Keratinocyte (primary cell): Measurements from ENCODE around the gene HCFC1. TPM values are rescaled to one million over a fixed set of nuclear protein-coding genes. Genes with fewer than 3 reads are reported as not detected.

Experiments used
- DNase-seq: peaks from one replicate; pipeline ENCODE4 v3.0.0-alpha.2; 2011; ENCODE audit warnings: low read depth, missing footprints, low spot score
- FAIRE-seq: peaks from 2 replicates; lab custom pipeline; 2011; peaks lifted over from hg19 to GRCh38; lab: Jason Lieb, UNC
- H2AFZ ChIP-seq: 2 replicates; pipeline ENCODE4 v1.6.0; 2012; ENCODE audit warnings: low read length, control low read depth, inconsistent platforms; ENCODE audit not compliant: control insufficient read depth
- H3K27ac ChIP-seq: 2 replicates; pipeline ENCODE4 v1.5.1; 2011; ENCODE audit warnings: low read length; ENCODE audit not compliant: control insufficient read depth, insufficient read depth
- H3K27me3 ChIP-seq: 3 replicates; pipeline ENCODE4 v1.6.0; 2011; ENCODE audit warnings: low read length; ENCODE audit not compliant: control insufficient read depth, insufficient read depth; ENCODE audit errors: extremely low read depth
- H3K36me3 ChIP-seq, 2 experiments: 2 replicates in 1 of 2; 3 replicates in 1 of 2; pipeline ENCODE4 v1.5.1; 2011; ENCODE audit warnings: low read length in 2 of 2, mild to moderate bottlenecking in 1 of 2; ENCODE audit not compliant: control insufficient read depth in 2 of 2, insufficient read depth in 2 of 2; ENCODE audit errors: extremely low read depth in 1 of 2
- H3K4me1 ChIP-seq: 3 replicates; pipeline ENCODE4 v1.5.1; 2011; ENCODE audit warnings: low read length; ENCODE audit not compliant: control insufficient read depth, insufficient read depth; ENCODE audit errors: extremely low read depth
- H3K4me2 ChIP-seq: 3 replicates; pipeline ENCODE4 v1.6.0; 2011; ENCODE audit warnings: low read depth, low read length; ENCODE audit not compliant: control insufficient read depth, insufficient read depth; ENCODE audit errors: extremely low read depth
- H3K4me3 ChIP-seq, 3 experiments: fragments of 200-600 bp in 1 of 3; sonication (generic) in 1 of 3; 2 replicates in 2 of 3; 3 replicates in 1 of 3; pipeline ENCODE4 v1.5.1; 2011 to 2016; ENCODE audit warnings: low read length in 3 of 3, mild to moderate bottlenecking in 3 of 3, control low read depth in 2 of 3, inconsistent platforms in 1 of 3, low read depth in 1 of 3, mixed read lengths in 1 of 3, mixed run types in 1 of 3, moderate library complexity in 1 of 3; ENCODE audit not compliant: control insufficient read depth in 2 of 3, insufficient read depth in 2 of 3; ENCODE audit errors: extremely low read depth in 1 of 3
- H3K79me2 ChIP-seq: 2 replicates; pipeline ENCODE4 v1.6.0; 2012; ENCODE audit warnings: low read length; ENCODE audit not compliant: control insufficient read depth, insufficient read depth
- H3K9ac ChIP-seq: 3 replicates; pipeline ENCODE4 v1.6.0; 2011; ENCODE audit warnings: low read length; ENCODE audit not compliant: control insufficient read depth, insufficient read depth; ENCODE audit errors: extremely low read depth
- H3K9me1 ChIP-seq: 3 replicates; pipeline ENCODE4 v1.6.0; 2011; ENCODE audit warnings: low read length; ENCODE audit not compliant: control insufficient read depth, insufficient read depth; ENCODE audit errors: extremely low read depth
- H3K9me3 ChIP-seq: 2 replicates; pipeline ENCODE4 v1.5.1; 2012; ENCODE audit warnings: low read depth, low read length; ENCODE audit not compliant: control insufficient read depth
- H4K20me1 ChIP-seq: 3 replicates; pipeline ENCODE4 v1.6.0; 2011; ENCODE audit warnings: low read length; ENCODE audit not compliant: control insufficient read depth, insufficient read depth; ENCODE audit errors: extremely low read depth
- EZH2 ChIP-seq: IDR thresholded peaks from one replicate; pipeline ENCODE4 v1.6.1; 2012; ENCODE audit warnings: inconsistent platforms, mild to moderate bottlenecking, low read length, moderate library complexity
- dilution Hi-C: fragments of 300-500 bp; cut with MboI; formaldehyde crosslinking; loops from one replicate; pipeline ENCODE4 v1.7.0; 2020; ENCODE audit warnings: low sequenced_read_pairs; ENCODE audit not compliant: extremely low pct_ligation_motif_present
- polyA minus RNA-seq, 3 experiments: library from RNA; depleted of rRNA, polyadenylated mRNA; stranded (reverse); fragments of >200 nt; gene quantifications; 1 replicate in 1 of 3; 2 replicates in 1 of 3; 3 replicates in 1 of 3; pipeline ENCODE4 v1.2.3, GENCODE V29; 2011
- polyA plus RNA-seq, 5 experiments: library from polyadenylated mRNA; depleted of rRNA in 3 of 5; stranded (reverse) in 3 of 5; stranded (forward) in 1 of 5; unstranded in 1 of 5; fragments of >200 nt; gene quantifications; 1 replicate in 1 of 5; 2 replicates in 3 of 5; 3 replicates in 1 of 5; pipeline versions ENCODE4 v1.2.1 to v1.2.3, GENCODE V29; 2011 to 2012; ENCODE audit warnings: missing spikeins in 2 of 5, low read depth in 1 of 5, low replicate concordance in 1 of 5
- TF ChIP-seq, protein P1 (sequence below), 3 experiments: IDR thresholded peaks in 1 of 3; conservative IDR thresholded peaks in 1 of 3; optimal IDR thresholded peaks in 1 of 3; 2 replicates in 2 of 3; 3 replicates in 1 of 3; pipeline versions ENCODE3 to v1.5.1; 2011; ENCODE audit warnings: low read length in 3 of 3, mild to moderate bottlenecking in 3 of 3, moderate library complexity in 2 of 3, control low read depth in 1 of 3, inconsistent platforms in 1 of 3; ENCODE audit not compliant: insufficient read depth in 2 of 3; ENCODE audit errors: extremely low read depth in 1 of 3

Gene HCFC1
- polyA plus RNA-seq, result 2.7 to 7.0 TPM (median 3.0 TPM) in 3 replicates
- 2.9 TPM for polyA plus RNA-seq (2011; ENCODE audit: low read depth)
- polyA plus RNA-seq (2011; cell fraction: cytosol; rRNA removed), result 4.0 and 8.5 TPM in 2 replicates
- 24.8 and 30.3 TPM in 2 replicates for polyA plus RNA-seq (2011; cell fraction: nucleus; rRNA removed)
- polyA plus RNA-seq (2012; ENCODE audit: low replicate concordance), result 12.3 and 27.7 TPM in 2 replicates
- 6.0 to 128 TPM (median 11.0 TPM) in 3 replicates for polyA minus RNA-seq
- 18.2 TPM for polyA minus RNA-seq (2011; cell fraction: cytosol; rRNA and poly(A)+ RNA removed)
- polyA minus RNA-seq (2011; cell fraction: nucleus; rRNA and poly(A)+ RNA removed), result 29.6 and 34.1 TPM in 2 replicates

DNA sequence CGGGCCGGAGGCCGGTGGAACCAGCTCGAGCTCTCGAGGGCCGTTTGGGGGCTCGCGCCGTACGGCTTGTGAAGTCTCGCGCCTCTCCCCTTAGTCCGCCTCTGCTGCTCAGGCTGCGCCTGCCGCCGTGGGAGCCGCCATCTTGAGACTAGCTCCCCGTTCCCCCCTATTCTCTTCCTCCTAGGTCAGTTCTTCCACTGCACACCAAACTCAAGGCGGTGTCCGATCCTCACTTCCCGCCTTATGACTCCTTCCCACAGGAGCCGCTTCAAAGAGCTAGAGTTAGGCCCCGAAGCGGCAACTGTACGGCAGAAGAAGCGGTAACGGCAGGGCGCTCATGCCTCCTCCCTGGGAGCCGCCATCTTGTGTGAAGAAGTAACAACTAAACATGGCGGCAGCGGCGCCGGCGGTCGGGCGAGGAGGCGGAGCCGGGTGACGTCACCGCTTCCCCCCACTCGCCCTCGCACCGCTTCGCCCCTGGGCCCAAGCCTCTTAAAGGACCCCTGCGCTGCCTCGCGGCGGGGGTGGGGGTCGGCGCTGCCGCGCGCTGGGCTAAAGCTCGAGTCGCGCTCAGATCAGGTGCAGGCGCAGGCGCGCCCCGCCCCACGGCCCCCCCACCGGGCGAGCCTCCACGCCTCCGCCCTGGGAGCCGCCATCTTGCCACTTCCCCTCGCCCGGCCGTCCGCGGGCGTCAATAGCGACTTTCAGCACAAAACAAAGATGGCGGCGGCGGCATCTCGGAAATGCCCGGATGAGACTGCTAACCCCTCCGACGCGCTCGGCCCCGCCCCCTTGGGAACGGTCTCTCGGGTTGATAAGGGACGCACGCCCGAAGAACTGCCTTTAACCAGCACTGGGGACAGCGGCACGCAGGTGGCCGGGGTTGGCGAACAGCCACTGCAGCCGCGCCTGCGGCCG is at the start of gene HCFC1:
TSS of gene HCFC1 (minus strand) at position 369 of the 918 bp plus-strand sequence. CDS start 978 bp downstream, outside the sequence.
- H3K4me1 ChIP-seq, result peaks cover 20% of the 10 kb centered on the region
- DNase-seq (peak; percentile 41), FAIRE-seq (peak; percentile 43)
- TF ChIP-seq, protein P1, sequence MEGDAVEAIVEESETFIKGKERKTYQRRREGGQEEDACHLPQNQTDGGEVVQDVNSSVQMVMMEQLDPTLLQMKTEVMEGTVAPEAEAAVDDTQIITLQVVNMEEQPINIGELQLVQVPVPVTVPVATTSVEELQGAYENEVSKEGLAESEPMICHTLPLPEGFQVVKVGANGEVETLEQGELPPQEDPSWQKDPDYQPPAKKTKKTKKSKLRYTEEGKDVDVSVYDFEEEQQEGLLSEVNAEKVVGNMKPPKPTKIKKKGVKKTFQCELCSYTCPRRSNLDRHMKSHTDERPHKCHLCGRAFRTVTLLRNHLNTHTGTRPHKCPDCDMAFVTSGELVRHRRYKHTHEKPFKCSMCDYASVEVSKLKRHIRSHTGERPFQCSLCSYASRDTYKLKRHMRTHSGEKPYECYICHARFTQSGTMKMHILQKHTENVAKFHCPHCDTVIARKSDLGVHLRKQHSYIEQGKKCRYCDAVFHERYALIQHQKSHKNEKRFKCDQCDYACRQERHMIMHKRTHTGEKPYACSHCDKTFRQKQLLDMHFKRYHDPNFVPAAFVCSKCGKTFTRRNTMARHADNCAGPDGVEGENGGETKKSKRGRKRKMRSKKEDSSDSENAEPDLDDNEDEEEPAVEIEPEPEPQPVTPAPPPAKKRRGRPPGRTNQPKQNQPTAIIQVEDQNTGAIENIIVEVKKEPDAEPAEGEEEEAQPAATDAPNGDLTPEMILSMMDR (optimal IDR thresholded peaks at IDR 0.05 in 1 of 3, IDR thresholded peaks at IDR 0.05 in 1 of 3, conservative IDR thresholded peaks at IDR 0.05 in 1 of 3; ENCODE audit: extremely low read depth in 1 of 3, insufficient read depth in 2 of 3, low read length in 3 of 3), result no peak
- TF ChIP-seq EZH2, result no peak
- no peaks in the 10 kb centered on the region for H3K27me3 ChIP-seq
- peak within 1 kb of the TSS; percentile 99 for H3K27ac ChIP-seq
- peaks cover 15% of the 10 kb centered on the region for H4K20me1 ChIP-seq
- H2AFZ ChIP-seq, result peak within 1 kb of the TSS; percentile 88
- H3K9me3 ChIP-seq, result no peaks in the 10 kb centered on the region
- H3K79me2 ChIP-seq, result peaks cover 52% of the 10 kb centered on the region
- H3K4me2 ChIP-seq, result peak within 1 kb of the TSS; percentile 85
- dilution Hi-C loops, result no loop called here
- peak within 1 kb of the TSS; percentile 84 to 91 (median 86) for H3K4me3 ChIP-seq
- H3K9ac ChIP-seq, result peak within 1 kb of the TSS; percentile 99
- no peaks in the 10 kb centered on the region for H3K9me1 ChIP-seq
- peaks cover 0 to 12% of the 10 kb centered on the region in 2 experiments for H3K36me3 ChIP-seq

DNA sequence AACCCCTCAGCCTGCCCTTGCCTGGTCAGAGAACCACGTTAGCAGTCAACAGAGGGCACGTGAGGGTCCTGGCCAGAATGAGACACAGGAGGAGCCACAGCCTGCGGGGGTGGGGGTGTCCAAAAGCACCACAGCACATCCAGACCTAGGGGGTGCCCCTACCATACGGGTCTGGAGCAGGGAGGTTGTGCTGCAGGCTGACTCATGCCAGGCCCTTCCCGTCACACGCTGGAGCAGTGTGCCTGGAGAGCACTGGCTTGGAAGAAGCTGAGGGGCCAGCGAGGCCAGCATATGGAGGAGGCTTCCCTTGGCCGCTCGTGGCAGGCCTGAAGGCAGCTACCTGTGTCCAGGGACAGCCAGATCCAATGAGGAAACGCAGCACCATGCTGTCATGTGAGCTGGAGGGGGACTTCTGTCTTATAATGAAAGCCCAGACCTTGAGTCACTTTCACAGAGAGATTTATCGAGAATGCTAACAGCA is 49.6 kb upstream of the HCFC1 start:
- Histone ChIP-seq H3K36me3 (peaks cover 0 to 4% of the 10 kb centered on the region in 2 experiments), H3K9me1 (no peaks in the 10 kb centered on the region), H3K79me2 (peaks cover 22% of the 10 kb centered on the region), H3K4me3 (no peak overlapping the region), H3K9me3 (no peaks in the 10 kb centered on the region), H4K20me1 (no peaks in the 10 kb centered on the region), H3K4me1 (peaks cover 24% of the 10 kb centered on the region), H3K27me3 (no peaks in the 10 kb centered on the region), H3K9ac (no peak overlapping the region), H2AFZ (no peak overlapping the region), H3K27ac (peak overlapping the region; percentile 69), H3K4me2 (peak overlapping the region; percentile 85)
- no peak for DNase-seq
- dilution Hi-C loops, result no loop called here
- FAIRE-seq, result no peak
- TF ChIP-seq, protein P1 (optimal IDR thresholded peaks at IDR 0.05 in 1 of 3, IDR thresholded peaks at IDR 0.05 in 1 of 3, conservative IDR thresholded peaks at IDR 0.05 in 1 of 3; ENCODE audit: extremely low read depth in 1 of 3, insufficient read depth in 2 of 3, low read length in 3 of 3), result no peak
- TF ChIP-seq EZH2, result no peak
